GM19467 (cell line): ENCODE measurements around the gene PAX6.

ENCODE experiments used
- ATAC-seq: cut with Tn5 transposase; IDR thresholded peaks from one replicate; pipeline ENCODE4 v1.9.1; 2021; ENCODE audit warnings: mild to moderate bottlenecking, moderate library complexity; ENCODE audit not compliant: unreplicated experiment

PAX6 gene

GRCh38 chr11:31798554-31799434, 12.3 kb downstream of the PAX6 start:
- no peak for ATAC-seq

GRCh38 chr11:31798057-31798553, 13.0 kb downstream of the PAX6 start:
- ATAC-seq, result no peak

- ATAC-seq, result no peak
Measured at GRCh38 chr11:31797190-31798056, 13.7 kb downstream of the PAX6 start.

- ATAC-seq, result no peak
Measured at GRCh38 chr11:31796499-31797189, 14.5 kb downstream of the PAX6 start.

- ATAC-seq, result no peak
Measured at GRCh38 chr11:31795706-31796498, 15.2 kb downstream of the PAX6 start.

GRCh38 chr11:31794548-31794947, 16.6 kb downstream of the PAX6 start:
- no peak for ATAC-seq

GRCh38 chr11:31793264-31793663, 17.9 kb downstream of the PAX6 start:
- no peak for ATAC-seq

- ATAC-seq, result no peak
Measured at GRCh38 chr11:31792456-31792855, 18.7 kb downstream of the PAX6 start.

GRCh38 chr11:31792036-31792435, 19.1 kb downstream of the PAX6 start:
- no peak for ATAC-seq

- no peak for ATAC-seq
Measured at GRCh38 chr11:31790649-31791048, 20.5 kb downstream of the PAX6 start.

GRCh38 chr11:31788085-31788484, 23.0 kb downstream of the PAX6 start:
- no peak for ATAC-seq

GRCh38 chr11:31786996-31787685, 24.0 kb downstream of the PAX6 start:
- ATAC-seq, result no peak

- ATAC-seq, result no peak
Measured at GRCh38 chr11:31784611-31785010, 26.5 kb downstream of the PAX6 start.

- no peak for ATAC-seq
Measured at GRCh38 chr11:31783252-31783651, 27.9 kb downstream of the PAX6 start.

- ATAC-seq, result no peak
Measured at GRCh38 chr11:31782257-31782656, 28.9 kb downstream of the PAX6 start.

- ATAC-seq, result no peak
Measured at GRCh38 chr11:31780480-31780971, 30.6 kb downstream of the PAX6 start.

- no peak for ATAC-seq
Measured at GRCh38 chr11:31780078-31780477, 31.0 kb downstream of the PAX6 start.

GRCh38 chr11:31779374-31779791, 31.7 kb downstream of the PAX6 start:
- no peak for ATAC-seq

- ATAC-seq, result no peak
Measured at GRCh38 chr11:31772412-31772811, 38.7 kb downstream of the PAX6 start.
